ENCODE data around the gene TPGS2.

DNA sequence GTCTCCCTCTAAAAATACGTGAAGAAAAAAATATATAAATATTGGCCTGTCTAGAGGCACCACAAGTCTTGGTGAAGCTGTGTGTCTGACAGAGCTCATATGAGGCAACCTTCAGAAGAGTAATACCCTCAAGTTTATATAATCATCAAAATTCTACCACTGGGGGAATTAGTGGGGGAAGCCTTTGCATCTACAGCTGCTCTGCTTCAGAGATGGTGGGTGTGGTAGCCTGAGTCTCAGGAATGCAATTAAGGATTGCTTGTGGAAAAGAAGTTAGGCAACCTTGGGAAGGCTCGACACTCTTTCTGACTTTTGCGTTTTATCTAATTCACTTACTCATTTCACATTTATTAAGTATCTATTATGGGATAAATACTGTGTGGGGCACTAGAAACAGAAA is 17.4 kb downstream of the TPGS2 start:
- TF ChIP-seq, protein P1, sequence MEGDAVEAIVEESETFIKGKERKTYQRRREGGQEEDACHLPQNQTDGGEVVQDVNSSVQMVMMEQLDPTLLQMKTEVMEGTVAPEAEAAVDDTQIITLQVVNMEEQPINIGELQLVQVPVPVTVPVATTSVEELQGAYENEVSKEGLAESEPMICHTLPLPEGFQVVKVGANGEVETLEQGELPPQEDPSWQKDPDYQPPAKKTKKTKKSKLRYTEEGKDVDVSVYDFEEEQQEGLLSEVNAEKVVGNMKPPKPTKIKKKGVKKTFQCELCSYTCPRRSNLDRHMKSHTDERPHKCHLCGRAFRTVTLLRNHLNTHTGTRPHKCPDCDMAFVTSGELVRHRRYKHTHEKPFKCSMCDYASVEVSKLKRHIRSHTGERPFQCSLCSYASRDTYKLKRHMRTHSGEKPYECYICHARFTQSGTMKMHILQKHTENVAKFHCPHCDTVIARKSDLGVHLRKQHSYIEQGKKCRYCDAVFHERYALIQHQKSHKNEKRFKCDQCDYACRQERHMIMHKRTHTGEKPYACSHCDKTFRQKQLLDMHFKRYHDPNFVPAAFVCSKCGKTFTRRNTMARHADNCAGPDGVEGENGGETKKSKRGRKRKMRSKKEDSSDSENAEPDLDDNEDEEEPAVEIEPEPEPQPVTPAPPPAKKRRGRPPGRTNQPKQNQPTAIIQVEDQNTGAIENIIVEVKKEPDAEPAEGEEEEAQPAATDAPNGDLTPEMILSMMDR (IDR thresholded peaks at IDR 0.05) = no peak
- TF ChIP-seq NPAS2 (CRISPR knock-in tag; IDR thresholded peaks at IDR 0.05; ENCODE audit: borderline replicate concordance) (no peak), RFX5 (IDR thresholded peaks at IDR 0.05) (no peak), EP300 (IDR thresholded peaks at IDR 0.05) (no peak), CHD4 (IDR thresholded peaks at IDR 0.05; ENCODE audit: borderline replicate concordance) (no peak)
- TF ChIP-seq, protein P2, sequence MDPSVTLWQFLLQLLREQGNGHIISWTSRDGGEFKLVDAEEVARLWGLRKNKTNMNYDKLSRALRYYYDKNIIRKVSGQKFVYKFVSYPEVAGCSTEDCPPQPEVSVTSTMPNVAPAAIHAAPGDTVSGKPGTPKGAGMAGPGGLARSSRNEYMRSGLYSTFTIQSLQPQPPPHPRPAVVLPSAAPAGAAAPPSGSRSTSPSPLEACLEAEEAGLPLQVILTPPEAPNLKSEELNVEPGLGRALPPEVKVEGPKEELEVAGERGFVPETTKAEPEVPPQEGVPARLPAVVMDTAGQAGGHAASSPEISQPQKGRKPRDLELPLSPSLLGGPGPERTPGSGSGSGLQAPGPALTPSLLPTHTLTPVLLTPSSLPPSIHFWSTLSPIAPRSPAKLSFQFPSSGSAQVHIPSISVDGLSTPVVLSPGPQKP (IDR thresholded peaks at IDR 0.05; ENCODE audit: low read depth, low read length) = no peak

All from A549 (cell line).